ENCODE results near the gene GOLGA6L10. TPM values are rescaled to one million over a fixed set of nuclear protein-coding genes. Genes with fewer than 3 reads are reported as not detected.
"Not testable (repeated sequence)": the region's sequence is repeated elsewhere in the genome, so short reads cannot be mapped to it uniquely, and the experiment has no call there.

The GOLGA6L10 gene
- total RNA-seq, 2 donors from 2014 or later: 1.4 to 1.8 TPM

DNA sequence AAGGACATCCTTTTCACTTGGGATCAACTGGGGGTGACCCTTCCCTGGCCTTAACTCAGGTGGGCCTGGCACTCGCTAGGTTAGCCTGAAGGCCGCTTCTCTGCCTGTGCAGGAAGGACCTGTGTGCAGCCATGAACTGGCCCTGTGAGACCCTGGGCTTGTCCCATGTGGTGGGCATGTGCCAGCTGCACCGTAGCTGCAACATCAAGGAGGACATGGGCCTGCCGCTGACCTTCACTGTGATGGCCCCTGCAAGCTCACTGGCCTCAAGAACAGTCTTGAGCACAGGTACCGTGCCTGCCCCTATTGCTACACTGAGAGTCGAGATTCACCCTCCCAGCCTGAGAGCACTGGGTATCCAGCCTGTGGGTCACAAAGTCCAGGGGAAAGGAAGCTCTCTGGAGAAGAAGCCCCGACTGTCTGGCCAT, 43.6 kb downstream of the GOLGA6L10 start:
- H3K36me3 ChIP-seq: no peaks in the 10 kb centered on the region
- DNase-seq: no peak
- no peaks in the 10 kb centered on the region for H3K9me3 ChIP-seq
- H3K27me3 ChIP-seq: no peaks in the 10 kb centered on the region
- no peak overlapping the region for H3K27ac ChIP-seq
- no peak overlapping the region for H3K4me3 ChIP-seq
- intact Hi-C loops (cut with DNase I): no loop called here
- H3K9ac ChIP-seq (ENCODE audit: low read depth in 2 of 2, low read length in 2 of 2): no peak overlapping the region
- no peaks in the 10 kb centered on the region for H3K4me1 ChIP-seq
- TF ChIP-seq, protein P1, sequence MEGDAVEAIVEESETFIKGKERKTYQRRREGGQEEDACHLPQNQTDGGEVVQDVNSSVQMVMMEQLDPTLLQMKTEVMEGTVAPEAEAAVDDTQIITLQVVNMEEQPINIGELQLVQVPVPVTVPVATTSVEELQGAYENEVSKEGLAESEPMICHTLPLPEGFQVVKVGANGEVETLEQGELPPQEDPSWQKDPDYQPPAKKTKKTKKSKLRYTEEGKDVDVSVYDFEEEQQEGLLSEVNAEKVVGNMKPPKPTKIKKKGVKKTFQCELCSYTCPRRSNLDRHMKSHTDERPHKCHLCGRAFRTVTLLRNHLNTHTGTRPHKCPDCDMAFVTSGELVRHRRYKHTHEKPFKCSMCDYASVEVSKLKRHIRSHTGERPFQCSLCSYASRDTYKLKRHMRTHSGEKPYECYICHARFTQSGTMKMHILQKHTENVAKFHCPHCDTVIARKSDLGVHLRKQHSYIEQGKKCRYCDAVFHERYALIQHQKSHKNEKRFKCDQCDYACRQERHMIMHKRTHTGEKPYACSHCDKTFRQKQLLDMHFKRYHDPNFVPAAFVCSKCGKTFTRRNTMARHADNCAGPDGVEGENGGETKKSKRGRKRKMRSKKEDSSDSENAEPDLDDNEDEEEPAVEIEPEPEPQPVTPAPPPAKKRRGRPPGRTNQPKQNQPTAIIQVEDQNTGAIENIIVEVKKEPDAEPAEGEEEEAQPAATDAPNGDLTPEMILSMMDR (IDR thresholded peaks at IDR 0.05): no peak

DNA sequence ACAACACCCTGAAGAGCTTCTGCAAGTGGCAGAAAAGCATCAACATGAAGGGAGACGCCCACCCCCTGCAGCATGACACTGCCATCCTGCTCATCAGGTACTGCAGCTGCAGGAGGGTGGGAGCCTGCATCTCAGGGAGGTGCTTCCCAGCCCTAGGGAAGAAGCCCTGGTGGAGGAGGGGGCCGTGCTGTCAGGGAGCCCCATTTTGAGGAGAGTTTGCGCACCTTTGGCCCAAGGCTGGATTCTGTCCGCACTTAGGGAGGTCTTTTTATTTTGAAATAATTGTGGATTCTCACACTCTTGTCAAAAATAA, 44.5 kb downstream of the GOLGA6L10 start:
- intact Hi-C loops (cut with DNase I): no loop called here

DNA sequence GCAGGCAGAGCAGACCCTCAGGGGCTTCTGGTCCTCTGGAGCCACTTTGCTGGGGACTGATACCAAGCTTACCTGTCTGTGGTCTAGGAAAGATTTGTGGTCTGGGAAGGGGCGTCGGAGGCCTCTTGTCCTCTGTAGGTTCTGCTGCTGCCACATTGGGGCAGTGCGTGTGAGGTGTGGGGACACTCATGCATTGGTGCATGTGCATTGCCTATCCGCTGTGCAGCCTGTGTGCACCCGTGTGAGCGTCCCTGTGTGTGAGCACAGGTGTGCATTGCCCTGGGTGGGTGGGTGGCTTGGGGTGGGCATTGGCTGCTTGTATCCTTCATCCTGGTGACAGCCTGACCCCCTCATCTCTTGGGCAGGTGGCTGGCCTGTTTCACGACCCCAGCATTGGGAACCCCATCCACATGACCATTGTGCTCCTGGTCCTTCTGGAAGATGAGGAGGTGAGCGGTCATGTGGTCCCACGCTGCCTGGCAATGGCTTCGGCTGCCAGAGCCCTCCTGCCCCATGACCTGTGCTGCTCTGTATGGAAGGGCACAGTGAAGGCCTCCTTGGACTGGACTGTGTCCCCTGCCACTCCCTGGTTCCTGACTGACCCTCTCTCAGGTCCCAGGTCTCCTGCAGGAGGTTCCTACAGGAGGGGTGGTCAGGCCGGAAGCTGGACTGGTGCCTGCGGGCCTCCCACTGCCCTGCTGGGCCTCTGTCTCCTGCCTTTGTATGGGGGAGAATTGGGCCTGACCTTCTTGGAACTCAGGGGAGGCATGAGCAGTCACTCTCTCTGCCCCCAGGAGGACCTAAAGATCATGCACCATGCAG, 45.1 kb downstream of the GOLGA6L10 start:
- no peak for DNase-seq
- no peak overlapping the region for H3K4me3 ChIP-seq

More for the DNA sequence above, 44.5 kb downstream of the GOLGA6L10 start:
- Histone ChIP-seq H3K36me3 (no peaks in the 10 kb centered on the region), H3K4me1 (no peaks in the 10 kb centered on the region), H3K27me3 (no peaks in the 10 kb centered on the region), H3K4me3 (no peak overlapping the region), H3K9ac (ENCODE audit: low read depth in 2 of 2, low read length in 2 of 2) (no peak overlapping the region), H3K27ac (no peak overlapping the region), H3K9me3 (no peaks in the 10 kb centered on the region)
- DNase-seq: no peak
- TF ChIP-seq, protein P1 (IDR thresholded peaks at IDR 0.05): no peak

DNA sequence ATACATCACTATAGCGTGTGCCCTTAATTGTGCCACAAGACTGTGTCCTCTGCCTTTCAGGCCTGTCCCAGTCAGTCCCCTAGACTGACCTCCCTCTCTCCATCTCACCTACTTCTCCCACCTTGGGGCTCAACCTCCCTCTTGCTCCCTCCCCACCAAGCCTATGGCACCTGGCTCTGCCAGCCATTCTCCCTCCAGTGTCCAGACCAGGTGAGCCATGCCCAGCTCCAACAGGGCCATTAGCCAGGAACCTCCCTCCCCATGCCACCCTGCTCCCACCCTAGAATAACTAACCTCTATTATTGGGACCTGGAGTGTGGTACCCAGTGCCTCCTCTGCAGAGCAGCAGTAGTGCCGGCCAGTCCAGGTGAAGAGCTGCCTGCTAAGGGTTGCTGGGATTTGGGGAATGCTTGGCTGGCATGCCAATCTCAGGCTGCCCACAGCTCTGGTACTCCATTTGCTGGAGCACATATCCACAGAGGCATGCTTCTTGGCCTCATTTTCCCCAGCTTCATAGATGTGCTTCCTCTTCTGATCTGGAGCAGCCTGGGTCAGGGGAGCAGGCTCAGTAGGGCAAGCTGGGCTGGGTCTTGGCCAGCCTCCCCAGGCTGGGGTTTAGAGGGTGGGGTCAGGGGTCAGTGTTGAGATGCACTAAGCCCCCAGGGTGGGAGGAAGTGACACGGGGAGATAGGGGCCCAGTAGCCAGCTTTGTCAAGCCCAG, 47.8 kb downstream of the GOLGA6L10 start:
- no peaks in the 10 kb centered on the region for H3K27me3 ChIP-seq
- H3K4me1 ChIP-seq: no peaks in the 10 kb centered on the region
- H3K4me3 ChIP-seq: no peak overlapping the region
- H3K27ac ChIP-seq: no peak overlapping the region
- no peak for DNase-seq
- intact Hi-C loops (cut with DNase I): no loop called here
- no peaks in the 10 kb centered on the region for H3K36me3 ChIP-seq
- no peak overlapping the region for H3K9ac ChIP-seq (ENCODE audit: low read depth in 2 of 2, low read length in 2 of 2)
- TF ChIP-seq, protein P1 (IDR thresholded peaks at IDR 0.05): no peak
- H3K9me3 ChIP-seq: no peaks in the 10 kb centered on the region

More for the DNA sequence above, 45.1 kb downstream of the GOLGA6L10 start:
- Histone ChIP-seq H3K9me3 (no peaks in the 10 kb centered on the region), H3K9ac (ENCODE audit: low read depth in 2 of 2, low read length in 2 of 2) (no peak overlapping the region), H3K27me3 (no peaks in the 10 kb centered on the region), H3K27ac (no peak overlapping the region), H3K4me1 (no peaks in the 10 kb centered on the region), H3K36me3 (no peaks in the 10 kb centered on the region)
- TF ChIP-seq, protein P1 (IDR thresholded peaks at IDR 0.05): no peak
- intact Hi-C loops (cut with DNase I): no loop called here

DNA sequence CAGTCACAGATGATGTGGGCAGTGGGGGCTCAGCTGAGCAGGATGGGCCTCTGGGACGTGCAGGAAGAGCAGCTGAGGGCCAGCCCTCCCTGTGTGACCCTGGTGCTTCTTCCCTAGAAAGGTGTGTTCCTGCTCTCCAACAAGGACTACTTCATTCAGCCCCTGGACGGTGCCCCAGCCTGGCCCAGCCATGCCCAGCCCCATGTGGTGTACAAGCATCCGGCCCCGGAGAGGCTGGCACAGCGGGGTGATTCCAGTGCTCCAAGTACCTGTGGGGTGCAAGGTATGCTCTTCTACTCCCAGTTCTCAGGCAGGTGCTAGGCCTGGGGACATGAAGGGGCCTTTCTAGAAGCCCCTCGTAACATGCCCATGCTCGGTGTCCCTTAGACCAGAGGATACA, 48.4 kb downstream of the GOLGA6L10 start:
- Histone ChIP-seq H3K4me1 (no peaks in the 10 kb centered on the region), H3K36me3 (no peaks in the 10 kb centered on the region), H3K4me3 (no peak overlapping the region), H3K9me3 (no peaks in the 10 kb centered on the region), H3K9ac (ENCODE audit: low read depth in 2 of 2, low read length in 2 of 2) (no peak overlapping the region), H3K27ac (no peak overlapping the region), H3K27me3 (no peaks in the 10 kb centered on the region)
- no peak for DNase-seq
- intact Hi-C loops (cut with DNase I): no loop called here
- TF ChIP-seq, protein P1 (IDR thresholded peaks at IDR 0.05): no peak

DNA sequence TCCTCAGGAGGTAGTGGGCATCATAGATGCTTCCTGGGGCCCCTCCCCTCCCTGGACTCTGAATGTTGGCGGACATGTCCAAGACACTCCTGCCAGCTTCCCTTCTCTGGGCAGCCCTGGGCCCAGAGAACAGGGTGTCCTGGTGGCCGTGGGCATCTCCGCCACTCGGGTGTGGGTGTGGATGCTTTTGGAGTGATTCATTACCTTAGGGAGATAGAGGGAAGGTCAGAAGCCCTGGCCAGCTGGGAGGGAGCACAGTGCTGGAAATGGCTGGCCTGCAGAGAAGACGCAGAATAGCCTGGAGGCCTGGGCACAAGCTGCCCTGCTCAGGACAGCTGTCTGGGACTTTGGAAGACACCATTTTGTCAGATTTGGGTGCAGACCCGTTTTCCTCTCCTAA, 48.9 kb downstream of the GOLGA6L10 start:
- H3K4me1 ChIP-seq; intact Hi-C loops (cut with DNase I); H3K9ac ChIP-seq (ENCODE audit: low read depth in 2 of 2, low read length in 2 of 2); H3K4me3 ChIP-seq; H3K36me3 ChIP-seq; DNase-seq; H3K27ac ChIP-seq; H3K9me3 ChIP-seq; H3K27me3 ChIP-seq: not testable (repeated sequence)

DNA sequence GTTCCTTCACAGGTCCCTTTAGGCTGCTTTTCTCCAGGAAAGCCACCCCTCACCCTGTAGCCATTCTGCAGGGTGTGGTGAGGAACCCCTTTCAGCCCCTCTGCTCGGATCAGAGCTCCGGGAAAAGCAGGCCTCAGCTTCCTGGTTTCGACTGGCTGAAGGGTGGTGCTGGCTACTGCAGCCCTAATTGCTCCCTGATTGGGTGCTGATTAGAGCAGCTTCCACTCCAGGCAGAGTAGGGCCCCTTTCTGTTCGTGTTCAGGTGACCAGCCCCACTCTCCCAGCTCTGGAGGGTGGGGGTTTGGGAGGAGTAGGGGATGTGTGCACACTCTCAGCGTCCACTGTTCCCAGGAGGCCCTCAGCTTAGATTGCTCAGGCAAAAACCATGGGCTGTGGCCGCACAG, 49.8 kb downstream of the GOLGA6L10 start:
- H3K27me3 ChIP-seq; H3K4me3 ChIP-seq; H3K9me3 ChIP-seq; H3K36me3 ChIP-seq; H3K27ac ChIP-seq; DNase-seq; H3K4me1 ChIP-seq; intact Hi-C loops (cut with DNase I); H3K9ac ChIP-seq (ENCODE audit: low read depth in 2 of 2, low read length in 2 of 2): not testable (repeated sequence)

All from colonic mucosa (tissue), 4 donors.